GM23248 (cell line): ENCODE data around the gene AKAP10.

ENCODE experiments used
- EZH2 ChIP-seq: fragments of 200-600 bp; sonication (generic); IDR thresholded peaks from 2 replicates; pipeline ENCODE4 v1.6.1; 2018; ENCODE audit warnings: antibody characterized with exemption, mild to moderate bottlenecking; ENCODE audit not compliant: insufficient read depth, poor library complexity, severe bottlenecking
- EZH2phosphoT487 ChIP-seq: fragments of 200-600 bp; sonication (generic); IDR thresholded peaks from 2 replicates; pipeline ENCODE4 v1.6.1; 2018; ENCODE audit warnings: antibody characterized with exemption, moderate library complexity, mild to moderate bottlenecking, low read depth; ENCODE audit not compliant: insufficient read depth

GRCh38 chr17:19973156-19973555 is 4.5 kb downstream of the AKAP10 start:
- TF ChIP-seq EZH2 (no peak), EZH2phosphoT487 (no peak)
